Tibial nerve (tissue), 3 donors: ENCODE data around the gene C9orf50.

Experiments
- POLR2A ChIP-seq, 2 donors: fragments of 450-650 bp; IDR thresholded peaks; one replicate each; pipeline ENCODE4 v1.6.1; 2017; ENCODE audit warnings: antibody characterized with exemption in 2 of 2, mild to moderate bottlenecking in 2 of 2, moderate library complexity in 2 of 2
- TF ChIP-seq, protein P1 (sequence below), 5 experiments: fragments of 200-600 bp in 3 of 5; fragments of 450-650 bp in 2 of 5; sonication (generic) in 3 of 5; IDR thresholded peaks; one replicate each; pipeline ENCODE4 v1.5.1; 2016 to 2019; ENCODE audit warnings: antibody characterized with exemption in 5 of 5, mild to moderate bottlenecking in 3 of 5, moderate library complexity in 2 of 5

DNA sequence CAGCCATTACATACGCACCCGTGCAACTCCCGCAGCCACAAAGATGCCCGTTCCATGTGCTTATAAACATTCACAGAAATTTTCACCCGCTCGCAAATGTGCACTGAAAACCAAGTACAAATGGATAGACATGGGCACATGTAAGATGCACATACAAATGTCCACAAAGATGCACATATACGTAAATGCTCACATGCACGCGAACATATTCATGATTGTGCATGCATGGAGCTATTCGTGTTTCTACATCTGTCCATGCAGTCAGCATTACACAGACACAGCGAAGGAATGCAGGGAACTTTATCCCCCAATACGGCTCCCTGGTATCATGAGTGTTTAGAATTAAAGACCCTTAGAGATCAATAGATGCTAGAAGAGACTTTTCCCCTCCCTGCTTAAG, 58.4 kb downstream of the C9orf50 start:
- TF ChIP-seq, protein P1, sequence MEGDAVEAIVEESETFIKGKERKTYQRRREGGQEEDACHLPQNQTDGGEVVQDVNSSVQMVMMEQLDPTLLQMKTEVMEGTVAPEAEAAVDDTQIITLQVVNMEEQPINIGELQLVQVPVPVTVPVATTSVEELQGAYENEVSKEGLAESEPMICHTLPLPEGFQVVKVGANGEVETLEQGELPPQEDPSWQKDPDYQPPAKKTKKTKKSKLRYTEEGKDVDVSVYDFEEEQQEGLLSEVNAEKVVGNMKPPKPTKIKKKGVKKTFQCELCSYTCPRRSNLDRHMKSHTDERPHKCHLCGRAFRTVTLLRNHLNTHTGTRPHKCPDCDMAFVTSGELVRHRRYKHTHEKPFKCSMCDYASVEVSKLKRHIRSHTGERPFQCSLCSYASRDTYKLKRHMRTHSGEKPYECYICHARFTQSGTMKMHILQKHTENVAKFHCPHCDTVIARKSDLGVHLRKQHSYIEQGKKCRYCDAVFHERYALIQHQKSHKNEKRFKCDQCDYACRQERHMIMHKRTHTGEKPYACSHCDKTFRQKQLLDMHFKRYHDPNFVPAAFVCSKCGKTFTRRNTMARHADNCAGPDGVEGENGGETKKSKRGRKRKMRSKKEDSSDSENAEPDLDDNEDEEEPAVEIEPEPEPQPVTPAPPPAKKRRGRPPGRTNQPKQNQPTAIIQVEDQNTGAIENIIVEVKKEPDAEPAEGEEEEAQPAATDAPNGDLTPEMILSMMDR (IDR thresholded peaks at IDR 0.05), result no peak
- no peak for TF ChIP-seq POLR2A (IDR thresholded peaks at IDR 0.05)
